GM23248 (cell line): ENCODE measurements around the gene NCAPD2. TPM values are rescaled to one million over a fixed set of nuclear protein-coding genes. Genes with fewer than 3 reads are reported as not detected.

Source experiments
- DNase-seq: peaks from one replicate; pipeline ENCODE4 v3.0.0-alpha.2; 2015
- H2AFZ ChIP-seq: fragments of 200-600 bp; sonication (generic); 2 replicates; pipeline ENCODE4 v1.6.1; 2016; ENCODE audit warnings: antibody characterized with exemption
- H3F3A ChIP-seq: fragments of 200-600 bp; sonication (generic); 2 replicates; pipeline ENCODE4 v1.6.1; 2016; ENCODE audit warnings: mild to moderate bottlenecking, antibody characterized with exemption, mixed run types; ENCODE audit not compliant: insufficient read depth
- H3K27ac ChIP-seq: fragments of 200-600 bp; sonication (generic); 2 replicates; pipeline ENCODE4 v1.5.1; 2016; ENCODE audit warnings: mild to moderate bottlenecking
- H3K27me3 ChIP-seq: fragments of 200-600 bp; sonication (generic); replicated peaks from 2 replicates; pipeline ENCODE4 v1.6.1; 2016; ENCODE audit warnings: mild to moderate bottlenecking; ENCODE audit not compliant: insufficient read depth
- H3K36me3 ChIP-seq: fragments of 200-600 bp; sonication (generic); 2 replicates; pipeline ENCODE4 v1.6.1; 2016; ENCODE audit warnings: low read depth, mild to moderate bottlenecking
- H3K4me1 ChIP-seq: fragments of 200-600 bp; sonication (generic); 2 replicates; pipeline ENCODE4 v1.6.1; 2016; ENCODE audit warnings: mild to moderate bottlenecking; ENCODE audit not compliant: insufficient read depth
- H3K4me2 ChIP-seq: fragments of 200-600 bp; sonication (generic); one replicate; pipeline ENCODE4 v1.6.1; 2016; ENCODE audit warnings: mild to moderate bottlenecking; ENCODE audit not compliant: unreplicated experiment
- H3K4me3 ChIP-seq: fragments of 200-600 bp; sonication (generic); 2 replicates; pipeline ENCODE4 v1.5.1; 2016; ENCODE audit warnings: mild to moderate bottlenecking
- H3K79me2 ChIP-seq: fragments of 200-600 bp; sonication (generic); 2 replicates; pipeline ENCODE4 v1.6.1; 2016; ENCODE audit warnings: mild to moderate bottlenecking; ENCODE audit not compliant: insufficient read depth
- H3K9ac ChIP-seq: fragments of 200-600 bp; sonication (generic); 2 replicates; pipeline ENCODE4 v1.6.1; 2016; ENCODE audit warnings: mild to moderate bottlenecking
- H3K9me2 ChIP-seq: fragments of 200-600 bp; sonication (generic); 2 replicates; pipeline ENCODE4 v1.6.1; 2016; ENCODE audit warnings: mixed run types, mild to moderate bottlenecking, moderate library complexity; ENCODE audit not compliant: insufficient read depth
- H3K9me3 ChIP-seq: fragments of 200-600 bp; sonication (generic); one replicate; pipeline ENCODE4 v1.6.1; 2017; ENCODE audit warnings: low read depth
- H4K20me1 ChIP-seq: fragments of 200-600 bp; sonication (generic); 2 replicates; pipeline ENCODE4 v1.6.0; 2016; ENCODE audit not compliant: insufficient read depth
- EZH2 ChIP-seq: fragments of 200-600 bp; sonication (generic); IDR thresholded peaks from 2 replicates; pipeline ENCODE4 v1.6.1; 2018; ENCODE audit warnings: antibody characterized with exemption, mild to moderate bottlenecking; ENCODE audit not compliant: insufficient read depth, poor library complexity, severe bottlenecking
- EZH2phosphoT487 ChIP-seq: fragments of 200-600 bp; sonication (generic); IDR thresholded peaks from 2 replicates; pipeline ENCODE4 v1.6.1; 2018; ENCODE audit warnings: antibody characterized with exemption, moderate library complexity, mild to moderate bottlenecking, low read depth; ENCODE audit not compliant: insufficient read depth
- WGBS, 2 experiments: methylation state at CpG; one replicate each; pipeline ENCODE4 v1.1.6; 2015 to 2017; ENCODE audit warnings: low lambda C conversion rate in 2 of 2, low coverage in 1 of 2; ENCODE audit errors: missing lambda C conversion rate in 2 of 2; 5-methylcytosine and 5-hydroxymethylcytosine counted together
- in situ Hi-C: fragments of 300-500 bp; cut with MboI; formaldehyde crosslinking; loops from 2 replicates; pipeline ENCODE4 v1.15.0; 2020
- polyA plus RNA-seq: library from polyadenylated mRNA; unstranded; fragments of >200 nt; fragmentation: Nextera tagmentation; extraction: Ambion mirVana; gene quantifications from 2 replicates; pipeline ENCODE4 v1.2.1, GENCODE V29; 2016
- total RNA-seq: library from RNA; depleted of rRNA; stranded (reverse); fragments of >200 nt; shearing (Covaris generic); gene quantifications from 2 replicates; pipeline ENCODE4 v1.2.3, GENCODE V29; 2014

Gene NCAPD2
- total and polyA plus RNA-seq, 2 experiments from 2014 or later, result 15.5 to 26.3 TPM

- Histone ChIP-seq H3K27me3 (no peaks in the 10 kb centered on the region), H4K20me1 (no peaks in the 10 kb centered on the region), H3K9ac (no peak overlapping the region), H3K36me3 (peaks cover 29% of the 10 kb centered on the region), H3K4me1 (no peaks in the 10 kb centered on the region), H3K4me3 (no peak overlapping the region), H3K9me3 (no peaks in the 10 kb centered on the region), H2AFZ (no peak overlapping the region), H3K9me2 (no peaks in the 10 kb centered on the region), H3K27ac (no peak overlapping the region), H3F3A (peaks cover 5% of the 10 kb centered on the region; the same call in 1 of the 2 replicates), H3K79me2 (0 out of 2 replicates have a peak, but pooled peaks cover 7% of the 10 kb centered on the region), H3K4me2 (no peak overlapping the region)
- DNase-seq, result no peak
- in situ Hi-C loops, result no loop called here
- WGBS, 2 experiments, result 98 to 99% methylated on average over 7 of the region's 7 CpGs
- TF ChIP-seq EZH2phosphoT487 (no peak), EZH2 (no peak)
Observed at GRCh38 chr12:6526201-6526600, 32.3 kb downstream of the NCAPD2 start.

GRCh38 chr12:6526766-6527525, 33.0 kb downstream of the NCAPD2 start:
- H3K9me3 ChIP-seq, result no peaks in the 10 kb centered on the region
- H3K4me2 ChIP-seq, result no peak overlapping the region
- H3K36me3 ChIP-seq, result peaks cover 25% of the 10 kb centered on the region
- in situ Hi-C loops, result no loop called here
- DNase-seq, result no peak
- H3K27ac ChIP-seq, result no peak overlapping the region
- whole genome bisulfite sequencing, 2 experiments, result 95 to 96% methylated on average over 19 of the region's 19 CpGs
- TF ChIP-seq EZH2phosphoT487 (no peak), EZH2 (no peak)
- H3K27me3 ChIP-seq, result no peaks in the 10 kb centered on the region
- H2AFZ ChIP-seq, result no peak overlapping the region
- H3K9ac ChIP-seq, result no peak overlapping the region
- 0 out of 2 replicates have a peak, but pooled peaks cover 7% of the 10 kb centered on the region for H3K79me2 ChIP-seq
- H3K9me2 ChIP-seq, result no peaks in the 10 kb centered on the region
- peaks cover 11% of the 10 kb centered on the region; the same call in 1 of the 2 replicates for H3F3A ChIP-seq
- no peaks in the 10 kb centered on the region for H4K20me1 ChIP-seq
- H3K4me3 ChIP-seq, result no peak overlapping the region
- H3K4me1 ChIP-seq, result peaks cover 3% of the 10 kb centered on the region

GRCh38 chr12:6527711-6528110, 33.8 kb downstream of the NCAPD2 start:
- H3K36me3 ChIP-seq, result peaks cover 17% of the 10 kb centered on the region; the same call in 1 of the 2 replicates
- WGBS, 2 experiments, result 96 to 98% methylated on average over 4 of the region's 4 CpGs
- H4K20me1 ChIP-seq, result no peaks in the 10 kb centered on the region
- in situ Hi-C loops, result no loop called here
- H3K9me2 ChIP-seq, result no peaks in the 10 kb centered on the region
- no peaks in the 10 kb centered on the region for H3K27me3 ChIP-seq
- H3K4me1 ChIP-seq, result peaks cover 8% of the 10 kb centered on the region
- TF ChIP-seq EZH2 (no peak), EZH2phosphoT487 (no peak)
- 0 out of 2 replicates have a peak, but pooled peaks cover 7% of the 10 kb centered on the region for H3K79me2 ChIP-seq
- H3K9ac ChIP-seq, result no peak overlapping the region
- no peak overlapping the region for H3K4me2 ChIP-seq
- H3F3A ChIP-seq, result peaks cover 14% of the 10 kb centered on the region; the same call in 1 of the 2 replicates
- DNase-seq, result no peak
- H2AFZ ChIP-seq, result no peak overlapping the region
- no peaks in the 10 kb centered on the region for H3K9me3 ChIP-seq
- no peak overlapping the region for H3K27ac ChIP-seq
- no peak overlapping the region for H3K4me3 ChIP-seq

GRCh38 chr12:6528539-6529235, 34.8 kb downstream of the NCAPD2 start:
- no peaks in the 10 kb centered on the region for H3K9me3 ChIP-seq
- TF ChIP-seq EZH2, result no peak
- TF ChIP-seq EZH2phosphoT487, result no peak

More at GRCh38 chr12:6528539-6529235, 34.8 kb downstream of the NCAPD2 start:
- DNase-seq, result no peak
- Histone ChIP-seq H4K20me1 (no peaks in the 10 kb centered on the region), H3K27ac (no peak overlapping the region), H3K4me1 (peaks cover 11% of the 10 kb centered on the region), H3K4me3 (no peak overlapping the region), H3K79me2 (peaks cover 7% of the 10 kb centered on the region; the same call in 1 of the 2 replicates), H3K27me3 (no peaks in the 10 kb centered on the region), H3K36me3 (peaks cover 13% of the 10 kb centered on the region; the same call in 1 of the 2 replicates), H3F3A (peaks cover 21% of the 10 kb centered on the region; the same call in 1 of the 2 replicates), H3K4me2 (no peak overlapping the region), H2AFZ (no peak overlapping the region), H3K9me2 (no peaks in the 10 kb centered on the region), H3K9ac (no peak overlapping the region)
- in situ Hi-C loops, result no loop called here
- 88 to 91% methylated on average over 17 of the region's 17 CpGs for WGBS, 2 experiments
